Breast epithelium (tissue), 3 donors: Measurements from ENCODE around the gene MBTPS1.

ENCODE experiments used
- POLR2A ChIP-seq: fragments of 450-650 bp; IDR thresholded peaks from one replicate; pipeline ENCODE4 v1.6.1; 2016; ENCODE audit warnings: antibody characterized with exemption, mild to moderate bottlenecking, moderate library complexity
- POLR2AphosphoS5 ChIP-seq, 3 donors: sonication (generic); formaldehyde crosslinking; IDR thresholded peaks; one replicate each; pipeline ENCODE4 v1.6.1; 2017; ENCODE audit warnings: antibody characterized with exemption in 3 of 3
- TF ChIP-seq, protein P1 (sequence below), 3 donors: fragments of 450-650 bp; IDR thresholded peaks; one replicate each; pipeline ENCODE4 v1.5.1; 2016 to 2017; ENCODE audit warnings: antibody characterized with exemption in 3 of 3, mild to moderate bottlenecking in 3 of 3, moderate library complexity in 3 of 3

DNA sequence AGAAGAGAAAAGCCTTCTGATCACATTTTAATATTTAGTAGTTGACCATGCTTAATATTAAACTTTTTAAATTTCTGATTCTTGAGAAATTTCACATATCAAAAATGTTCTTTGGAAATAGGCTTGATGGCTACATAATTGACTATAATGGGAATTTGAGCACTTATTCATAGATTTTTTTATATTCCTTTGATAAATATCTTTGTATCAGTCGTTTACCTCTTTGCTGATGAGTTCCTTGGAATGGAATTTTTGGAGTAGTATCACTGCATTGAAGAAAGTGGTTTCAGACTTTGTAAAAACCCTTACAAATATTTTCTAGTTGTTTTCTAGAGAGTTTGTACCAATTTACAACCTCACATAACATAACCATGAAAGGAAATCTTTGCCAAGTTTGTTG, 43.1 kb upstream of the MBTPS1 start:
- TF ChIP-seq, protein P1, sequence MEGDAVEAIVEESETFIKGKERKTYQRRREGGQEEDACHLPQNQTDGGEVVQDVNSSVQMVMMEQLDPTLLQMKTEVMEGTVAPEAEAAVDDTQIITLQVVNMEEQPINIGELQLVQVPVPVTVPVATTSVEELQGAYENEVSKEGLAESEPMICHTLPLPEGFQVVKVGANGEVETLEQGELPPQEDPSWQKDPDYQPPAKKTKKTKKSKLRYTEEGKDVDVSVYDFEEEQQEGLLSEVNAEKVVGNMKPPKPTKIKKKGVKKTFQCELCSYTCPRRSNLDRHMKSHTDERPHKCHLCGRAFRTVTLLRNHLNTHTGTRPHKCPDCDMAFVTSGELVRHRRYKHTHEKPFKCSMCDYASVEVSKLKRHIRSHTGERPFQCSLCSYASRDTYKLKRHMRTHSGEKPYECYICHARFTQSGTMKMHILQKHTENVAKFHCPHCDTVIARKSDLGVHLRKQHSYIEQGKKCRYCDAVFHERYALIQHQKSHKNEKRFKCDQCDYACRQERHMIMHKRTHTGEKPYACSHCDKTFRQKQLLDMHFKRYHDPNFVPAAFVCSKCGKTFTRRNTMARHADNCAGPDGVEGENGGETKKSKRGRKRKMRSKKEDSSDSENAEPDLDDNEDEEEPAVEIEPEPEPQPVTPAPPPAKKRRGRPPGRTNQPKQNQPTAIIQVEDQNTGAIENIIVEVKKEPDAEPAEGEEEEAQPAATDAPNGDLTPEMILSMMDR (IDR thresholded peaks at IDR 0.05): no peak
- no peak for TF ChIP-seq POLR2A
- no peak for TF ChIP-seq POLR2AphosphoS5 (IDR thresholded peaks at IDR 0.05)
